NCI-H524 (cell line): ENCODE measurements around the gene NADSYN1.

Source experiments
- DNase-seq, 2 experiments: peaks; one replicate each; lab custom pipeline; 2025; lab: John Stamatoyannopoulos, UW

The NADSYN1 gene

GRCh38 chr11:71474141-71474770, 21.3 kb downstream of the NADSYN1 start:
- no peak for DNase-seq

- no peak for DNase-seq
Measured at GRCh38 chr11:71474771-71475483, 21.9 kb downstream of the NADSYN1 start.

- DNase-seq = no peak
Measured at GRCh38 chr11:71476031-71476430, 23.0 kb downstream of the NADSYN1 start.

GRCh38 chr11:71476926-71477640, 24.1 kb downstream of the NADSYN1 start:
- DNase-seq = no peak

- no peak for DNase-seq
Measured at GRCh38 chr11:71477641-71478527, 24.9 kb downstream of the NADSYN1 start.

GRCh38 chr11:71478528-71478840, 25.5 kb downstream of the NADSYN1 start:
- no peak for DNase-seq

GRCh38 chr11:71481101-71481960, 28.3 kb downstream of the NADSYN1 start:
- no peak for DNase-seq

GRCh38 chr11:71482216-71482615, 29.2 kb downstream of the NADSYN1 start:
- no peak for DNase-seq

- DNase-seq = no peak
Measured at GRCh38 chr11:71482746-71483364, 29.9 kb downstream of the NADSYN1 start.

GRCh38 chr11:71483692-71484091, 30.7 kb downstream of the NADSYN1 start:
- no peak for DNase-seq

GRCh38 chr11:71484248-71485062, 31.5 kb downstream of the NADSYN1 start:
- DNase-seq = no peak

GRCh38 chr11:71485063-71485399, 32.0 kb downstream of the NADSYN1 start:
- no peak for DNase-seq

GRCh38 chr11:71485466-71485865, 32.5 kb downstream of the NADSYN1 start:
- DNase-seq = no peak

- DNase-seq = no peak
Measured at GRCh38 chr11:71486320-71486719, 33.3 kb downstream of the NADSYN1 start.

- DNase-seq = no peak
Measured at GRCh38 chr11:71488681-71489270, 35.8 kb downstream of the NADSYN1 start.

- no peak for DNase-seq
Measured at GRCh38 chr11:71489311-71490043, 36.5 kb downstream of the NADSYN1 start.

- no peak for DNase-seq
Measured at GRCh38 chr11:71490044-71490730, 37.2 kb downstream of the NADSYN1 start.

- no peak for DNase-seq
Measured at GRCh38 chr11:71490731-71491390, 37.9 kb downstream of the NADSYN1 start.
